GM19240 (cell line): ENCODE results near the gene ACP7.

Experiments
- DNase-seq: peaks from one replicate; pipeline ENCODE4 v3.0.0; 2011; ENCODE audit warnings: low spot score; ENCODE audit not compliant: insufficient read length

ACP7 gene

GRCh38 chr19:39146686-39147450, 62.7 kb downstream of the ACP7 start:
- DNase-seq = no peak

- DNase-seq = no peak
Measured at GRCh38 chr19:39147480-39147879, 63.3 kb downstream of the ACP7 start.

- DNase-seq = no peak
Measured at GRCh38 chr19:39148939-39149529, 64.9 kb downstream of the ACP7 start.

- DNase-seq = no peak
Measured at GRCh38 chr19:39150235-39150634, 66.1 kb downstream of the ACP7 start.

- no peak for DNase-seq
Measured at GRCh38 chr19:39150807-39151600, 66.8 kb downstream of the ACP7 start.

- no peak for DNase-seq
Measured at GRCh38 chr19:39152066-39152465, 67.9 kb downstream of the ACP7 start.

- DNase-seq = no peak
Measured at GRCh38 chr19:39154100-39154628, 70.0 kb downstream of the ACP7 start.

GRCh38 chr19:39154629-39155100, 70.5 kb downstream of the ACP7 start:
- no peak for DNase-seq

GRCh38 chr19:39155114-39155700, 71.0 kb downstream of the ACP7 start:
- DNase-seq = no peak

- DNase-seq = no peak
Measured at GRCh38 chr19:39155741-39156140, 71.6 kb downstream of the ACP7 start.

- no peak for DNase-seq
Measured at GRCh38 chr19:39156326-39157230, 72.4 kb downstream of the ACP7 start.

GRCh38 chr19:39157275-39157996, 73.3 kb downstream of the ACP7 start:
- no peak for DNase-seq

- no peak for DNase-seq
Measured at GRCh38 chr19:39157997-39158389, 73.8 kb downstream of the ACP7 start.

- DNase-seq = no peak
Measured at GRCh38 chr19:39158646-39159260, 74.6 kb downstream of the ACP7 start.

GRCh38 chr19:39160523-39160861, 76.3 kb downstream of the ACP7 start:
- no peak for DNase-seq
